Ovary (tissue), 9 donors: ENCODE data around the gene ZSCAN10. TPM values are rescaled to one million over a fixed set of nuclear protein-coding genes. Genes with fewer than 3 reads are reported as not detected.
"Not testable (repeated sequence)": the region's sequence is repeated elsewhere in the genome, so short reads cannot be mapped to it uniquely, and the experiment has no call there.

Source experiments
- DNase-seq, 5 donors: peaks; one replicate each; pipeline ENCODE4 v3.0.0-alpha.2; 2019 to 2020
- H3K27ac ChIP-seq, 2 donors: fragments of 200-600 bp; one replicate each; pipeline versions ENCODE4 v1.5.1 to v1.8.0; 2019 to 2022
- H3K27me3 ChIP-seq: fragments of 200-600 bp; one replicate; pipeline ENCODE4 v1.8.0; 2022
- H3K36me3 ChIP-seq: fragments of 200-600 bp; sonication (generic); one replicate; pipeline ENCODE4 v1.5.1; 2019
- H3K4me1 ChIP-seq: one replicate; pipeline ENCODE4 v1.8.1; 2013; ENCODE audit warnings: mild to moderate bottlenecking, moderate library complexity; ENCODE audit not compliant: insufficient read depth
- H3K4me3 ChIP-seq: fragments of 200-600 bp; sonication (generic); one replicate; pipeline ENCODE4 v1.5.1; 2017
- H3K9me3 ChIP-seq, 2 donors: fragments of 200-600 bp in 1 of 2; sonication (generic) in 1 of 2; one replicate each; pipeline versions ENCODE4 v1.5.1 to v1.8.1; 2013 to 2019; ENCODE audit warnings: mild to moderate bottlenecking in 1 of 2, moderate library complexity in 1 of 2
- CTCF ChIP-seq, 3 donors: fragments of 450-650 bp in 2 of 3; fragments of 200-600 bp in 1 of 3; IDR thresholded peaks; one replicate each; pipeline versions ENCODE4 v1.5.1 to v1.8.0; 2016 to 2022; ENCODE audit warnings: antibody characterized with exemption in 3 of 3, mild to moderate bottlenecking in 1 of 3
- EP300 ChIP-seq: sonication (generic); formaldehyde crosslinking; IDR thresholded peaks from one replicate; pipeline ENCODE4 v1.6.1; 2017; ENCODE audit warnings: antibody characterized with exemption
- POLR2A ChIP-seq: fragments of 450-650 bp; IDR thresholded peaks from one replicate; pipeline ENCODE4 v1.6.1; 2017; ENCODE audit warnings: antibody characterized with exemption, mild to moderate bottlenecking, moderate library complexity
- WGBS, 3 donors: extraction: QIAGEN DNeasy Blood & Tissue Kit in 1 of 3; methylation state at CpG; one replicate each; pipeline versions ENCODE4 v1.1.5 to v1.1.7; 2013 to 2017; 5-methylcytosine and 5-hydroxymethylcytosine counted together
- intact Hi-C, 4 donors: fragments of 100-400 bp; cut with DNase I; formaldehyde crosslinking; loops; one replicate each; pipeline versions ENCODE4 v1.11.0 to v1.15.1; 2022 to 2023
- polyA plus RNA-seq, 2 donors: library from polyadenylated mRNA; stranded (reverse); fragments of 200-250 nt in 1 of 2; fragments of 350-450 nt in 1 of 2; fragmentation: Illumina TruSeq in 1 of 2; extraction: RNeasy Lipid Tissue Mini Kit (QIAGEN cat#74804) in 1 of 2; gene quantifications; one replicate each; pipeline ENCODE4 v1.2.3, GENCODE V29; 2013 to 2014
- total RNA-seq, 7 donors: library from RNA; depleted of rRNA in 2 of 7; stranded (reverse); fragments of >200 nt in 2 of 7; fragmentation: NEBNext Ultra II Directional in 3 of 7; extraction: Animal tissue kit (Norgen Biotek cat#: 25700) in 3 of 7; gene quantifications; one replicate each; pipeline versions ENCODE4 v1.1.0 to v1.2.4, GENCODE V29; 2016 to 2023
- donor health status: DM: no; HTN: no; CAD: no; lungs with moderate emphysema.
- donor health status: DM: no; HTN: no; CAD: no.
- donor health status: Bipolar disorder and iron deficiency.
- donor health status: DM: yes; HTN: yes; CAD: no.
- donor health status: DM: no; HTN: no; CAD: no.
- donor health status: DM: yes; HTN: yes; CAD: no.

Gene ZSCAN10
- total and polyA plus RNA-seq, 9 donors = 0.06 to 0.69 (median 0.47) TPM; not detected in 6

GRCh38 chr16:3084491-3084890 lies 14.6 kb downstream of the ZSCAN10 start:
- no peak overlapping the region for H3K4me3 ChIP-seq
- no peaks in the 10 kb centered on the region for H3K9me3 ChIP-seq
- no peak overlapping the region for H3K27ac ChIP-seq
- WGBS, 3 donors = 93 to 96% (median 96%) methylated on average over 1 of the region's 1 CpG
- no peaks in the 10 kb centered on the region for H3K36me3 ChIP-seq
- peaks cover 6% of the 10 kb centered on the region for H3K4me1 ChIP-seq
- intact Hi-C loops = no loop called here
- H3K27me3 ChIP-seq = no peaks in the 10 kb centered on the region
- TF ChIP-seq EP300 (no peak), POLR2A (no peak), CTCF (IDR thresholded peaks at IDR 0.05) (no peak)
- no peak for DNase-seq

GRCh38 chr16:3083408-3083807 lies 15.7 kb downstream of the ZSCAN10 start:
- H3K9me3 ChIP-seq, H3K36me3 ChIP-seq, H3K4me1 ChIP-seq, H3K4me3 ChIP-seq, H3K27me3 ChIP-seq, DNase-seq, H3K27ac ChIP-seq, intact Hi-C loops: not testable (repeated sequence)
- 89 to 97% (median 93%) methylated on average over 8 of the region's 8 CpGs for WGBS, 3 donors

- 91 to 94% (median 91%) methylated on average over 13 of the region's 13 CpGs for WGBS, 3 donors
- H3K4me3 ChIP-seq, H3K9me3 ChIP-seq, H3K27ac ChIP-seq, H3K4me1 ChIP-seq, intact Hi-C loops, DNase-seq, H3K36me3 ChIP-seq, H3K27me3 ChIP-seq: not testable (repeated sequence)
These were observed 17.1 kb downstream of the ZSCAN10 start for GRCh38 chr16:3081957-3082356.

GRCh38 chr16:3080024-3080423 lies 19.1 kb downstream of the ZSCAN10 start:
- no peak overlapping the region for H3K4me3 ChIP-seq
- no peaks in the 10 kb centered on the region for H3K36me3 ChIP-seq
- TF ChIP-seq POLR2A (no peak), EP300 (no peak), CTCF (IDR thresholded peaks at IDR 0.05) (no peak)
- WGBS, 3 donors = 15 to 51% (median 17%) methylated on average over 17 of the region's 17 CpGs
- H3K27me3 ChIP-seq = no peaks in the 10 kb centered on the region
- no peak for DNase-seq
- intact Hi-C loops = no loop called here
- no peak overlapping the region for H3K27ac ChIP-seq
- peaks cover 6% of the 10 kb centered on the region for H3K4me1 ChIP-seq
- H3K9me3 ChIP-seq = no peaks in the 10 kb centered on the region

GRCh38 chr16:3076577-3076976 lies 22.5 kb downstream of the ZSCAN10 start:
- TF ChIP-seq CTCF (IDR thresholded peaks at IDR 0.05) (no peak), POLR2A (no peak), EP300 (no peak)
- 60 to 90% (median 84%) methylated on average over 6 of the region's 6 CpGs for WGBS, 3 donors

GRCh38 chr16:3075946-3076345 lies 23.1 kb downstream of the ZSCAN10 start:
- H3K4me3 ChIP-seq, intact Hi-C loops, H3K4me1 ChIP-seq, H3K27me3 ChIP-seq, DNase-seq, H3K27ac ChIP-seq, H3K9me3 ChIP-seq, H3K36me3 ChIP-seq: not testable (repeated sequence)
- WGBS, 3 donors = 51 to 64% (median 53%) methylated on average over 6 of the region's 6 CpGs

More at GRCh38 chr16:3076577-3076976, 22.5 kb downstream of the ZSCAN10 start:
- no peaks in the 10 kb centered on the region for H3K27me3 ChIP-seq
- no peaks in the 10 kb centered on the region for H3K36me3 ChIP-seq
- no peak for DNase-seq
- no peak overlapping the region for H3K27ac ChIP-seq
- intact Hi-C loops = no loop called here
- no peak overlapping the region for H3K4me3 ChIP-seq
- no peaks in the 10 kb centered on the region for H3K9me3 ChIP-seq
- H3K4me1 ChIP-seq = peaks cover 6% of the 10 kb centered on the region
